GM12878 (cell line): ENCODE results near the gene CMC1. TPM values are rescaled to one million over a fixed set of nuclear protein-coding genes. Genes with fewer than 3 reads are reported as not detected.

ENCODE experiments used
- ATAC-seq: fragments of 200-7000 bp; cut with Tn5 transposase; 3 replicates; pipeline ENCODE4 v1.9.1; 2020; ENCODE audit warnings: mild to moderate bottlenecking, moderate library complexity
- BruUV-seq: library from RNA; stranded (reverse); fragments of 400-500 nt; replicated peaks from 2 replicates; lab custom pipeline; 2021; lab: Mats Ljungman, UMichigan
- CTCF ChIA-PET: fragments of 300-600 bp; sonication (Branson Sonifier 250); formaldehyde crosslinking; extraction: SDS; loops from one replicate; lab custom pipeline; 2021; ENCODE audit warnings: inconsistent platforms; lab: Yijun Ruan, JAX
- POLR2A ChIA-PET: fragments of 350-600 bp; formaldehyde crosslinking; extraction: SDS; loops from one replicate; lab custom pipeline; 2021; ENCODE audit warnings: inconsistent platforms; lab: Charles Lee
- RAD21 ChIA-PET: fragments of 300-600 bp; sonication (Branson Sonifier 250); formaldehyde crosslinking; loops from one replicate; lab custom pipeline; 2023; ENCODE audit warnings: antibody characterized with exemption; ENCODE audit not compliant: unreplicated experiment; lab: Charles Lee
- SMC1A ChIA-PET: fragments of 300-600 bp; sonication (Branson Sonifier 250); formaldehyde crosslinking; loops from one replicate; lab custom pipeline; 2023; ENCODE audit not compliant: unreplicated experiment, uncharacterized antibody; lab: Charles Lee
- DNase-seq: peaks from one replicate; pipeline ENCODE4 v3.0.0-alpha.2; 2011; ENCODE audit warnings: low read depth, low spot score
- FAIRE-seq: peaks from 3 replicates; lab custom pipeline; 2011; peaks lifted over from hg19 to GRCh38; lab: Jason Lieb, UNC
- H2AFZ ChIP-seq: 2 replicates; pipeline ENCODE4 v1.6.0; 2011; ENCODE audit warnings: low read depth, low read length, control low read depth; ENCODE audit not compliant: control insufficient read depth
- H3K27ac ChIP-seq: 2 replicates; pipeline ENCODE4 v1.5.1; 2011; ENCODE audit warnings: control low read depth; ENCODE audit not compliant: control insufficient read depth, insufficient read depth
- H3K27me3 ChIP-seq, 2 experiments: replicated peaks in 1 of 2; 2 replicates each; pipeline versions ENCODE4 v1.6.0 to v1.6.1; 2011; ENCODE audit warnings: low read length in 1 of 2; ENCODE audit not compliant: control insufficient read depth in 2 of 2, insufficient read depth in 2 of 2
- H3K36me3 ChIP-seq, 2 experiments: 2 replicates each; pipeline ENCODE4 v1.5.1; 2011; ENCODE audit warnings: low read length in 1 of 2; ENCODE audit not compliant: control insufficient read depth in 2 of 2, insufficient read depth in 2 of 2
- H3K4me1 ChIP-seq: 2 replicates; pipeline ENCODE4 v1.6.1; 2011; ENCODE audit warnings: mild to moderate bottlenecking, low read length, moderate library complexity, mixed read lengths; ENCODE audit not compliant: control insufficient read depth, insufficient read depth
- H3K4me2 ChIP-seq: 2 replicates; pipeline ENCODE4 v1.6.0; 2011; ENCODE audit warnings: control low read depth; ENCODE audit not compliant: control insufficient read depth, insufficient read depth
- H3K4me3 ChIP-seq: fragments of 200-600 bp; sonication (generic); 2 replicates; pipeline ENCODE4 v1.5.1; 2016
- H3K79me2 ChIP-seq: 2 replicates; pipeline ENCODE4 v1.6.0; 2011; ENCODE audit warnings: low read length; ENCODE audit not compliant: control insufficient read depth, insufficient read depth
- H3K9ac ChIP-seq: 2 replicates; pipeline ENCODE4 v1.8.0; 2011; ENCODE audit warnings: low read length, control low read depth, mixed read lengths; ENCODE audit not compliant: control insufficient read depth, insufficient read depth
- H3K9me3 ChIP-seq: replicated peaks from 3 replicates; pipeline ENCODE4 v1.5.1; 2011; ENCODE audit warnings: mild to moderate bottlenecking, low read length; ENCODE audit not compliant: control insufficient read depth, insufficient read depth
- H4K20me1 ChIP-seq: 2 replicates; pipeline ENCODE4 v1.6.0; 2011; ENCODE audit not compliant: control insufficient read depth, insufficient read depth
- ATF7 ChIP-seq: fragments of 450-650 bp; IDR thresholded peaks from 2 replicates; pipeline ENCODE4 v1.6.1; 2016; ENCODE audit warnings: low read depth, mild to moderate bottlenecking
- BMI1 ChIP-seq: fragments of 450-650 bp; IDR thresholded peaks from 2 replicates; pipeline ENCODE4 v1.6.1; 2016; ENCODE audit warnings: mild to moderate bottlenecking, moderate library complexity, borderline replicate concordance
- CEBPZ ChIP-seq: fragments of 150-350 bp; IDR thresholded peaks from 2 replicates; pipeline ENCODE4 v1.6.1; 2016; ENCODE audit warnings: low read depth, low read length
- CHD2 ChIP-seq: IDR thresholded peaks from 2 replicates; pipeline ENCODE4 v1.6.1; 2011; ENCODE audit warnings: low read depth, low read length, improper control_type of control experiment, borderline replicate concordance
- CREB1 ChIP-seq: IDR thresholded peaks from 2 replicates; pipeline ENCODE4 v1.6.1; 2012; ENCODE audit warnings: low read depth, mild to moderate bottlenecking, inconsistent platforms
- EED ChIP-seq: sonication (generic); IDR thresholded peaks from 2 replicates; pipeline ENCODE4 v1.6.1; 2016; ENCODE audit warnings: antibody characterized with exemption, low read depth
- LARP7 ChIP-seq: fragments of 450-650 bp; IDR thresholded peaks from 2 replicates; pipeline ENCODE4 v1.6.1; 2017; ENCODE audit warnings: mild to moderate bottlenecking
- MEF2B ChIP-seq: fragments of 450-650 bp; IDR thresholded peaks from 2 replicates; pipeline ENCODE4 v1.6.1; 2018; ENCODE audit warnings: mild to moderate bottlenecking, moderate library complexity; ENCODE audit not compliant: partially characterized antibody, poor library complexity, severe bottlenecking
- NR2C1 ChIP-seq: fragments of 450-650 bp; IDR thresholded peaks from 2 replicates; pipeline ENCODE4 v1.6.1; 2017; ENCODE audit warnings: antibody characterized with exemption, mild to moderate bottlenecking, moderate library complexity
- NR2C2 ChIP-seq: IDR thresholded peaks from 2 replicates; pipeline ENCODE4 v1.6.1; 2011; ENCODE audit warnings: borderline replicate concordance, low read depth; ENCODE audit not compliant: control insufficient read depth, insufficient read length
- PAX5 ChIP-seq: IDR thresholded peaks from 2 replicates; pipeline ENCODE4 v1.6.1; 2011; ENCODE audit warnings: low read depth, low read length, borderline replicate concordance
- PBX3 ChIP-seq: IDR thresholded peaks from 2 replicates; pipeline ENCODE4 v1.6.1; 2011; ENCODE audit warnings: mild to moderate bottlenecking, low read depth, low read length, moderate library complexity; ENCODE audit not compliant: insufficient replicate concordance
- PRDM15 ChIP-seq: fragments of 450-650 bp; formaldehyde crosslinking; IDR thresholded peaks from 2 replicates; pipeline ENCODE4 v1.4.0; 2020; ENCODE audit warnings: mild to moderate bottlenecking, moderate library complexity
- RAD51 ChIP-seq: fragments of 450-650 bp; IDR thresholded peaks from 2 replicates; pipeline ENCODE4 v1.6.1; 2016; ENCODE audit warnings: moderate library complexity, mild to moderate bottlenecking, inconsistent platforms
- RBBP5 ChIP-seq: fragments of 200-600 bp; sonication (generic); conservative IDR thresholded peaks from 2 replicates; pipeline ENCODE4 v1.6.1; 2016
- SMAD1 ChIP-seq: fragments of 450-650 bp; IDR thresholded peaks from 2 replicates; pipeline ENCODE4 v1.6.1; 2018; ENCODE audit warnings: mild to moderate bottlenecking, low read depth; ENCODE audit not compliant: partially characterized antibody
- WGBS: methylation state at CpG from one replicate; pipeline ENCODE4 v1.1.6; 2016; ENCODE audit warnings: low lambda C conversion rate; ENCODE audit not compliant: insufficient replicate concordance, insufficient coverage; ENCODE audit errors: missing lambda C conversion rate; 5-methylcytosine and 5-hydroxymethylcytosine counted together
- in situ Hi-C: fragments of 300-500 bp; cut with MboI; formaldehyde crosslinking; loops from 9 replicates; pipeline ENCODE4 v1.14.3; 2018; ENCODE audit warnings: mixed read lengths
- intact Hi-C: fragments of 100-400 bp; cut with micrococcal nuclease; formaldehyde crosslinking; loops from one replicate; pipeline ENCODE4 v1.14.2; 2022; ENCODE audit not compliant: unreplicated experiment
- polyA plus RNA-seq, 11 experiments: library from polyadenylated mRNA; depleted of rRNA in 4 of 11; unstranded in 6 of 11; stranded (reverse) in 5 of 11; fragments of >200 nt; fragmentation: Nextera tagmentation in 4 of 11; fragmentation: Illumina TruSeq in 1 of 11; extraction: Ambion mirVana in 4 of 11; extraction: Trizol in 1 of 11; gene quantifications; 1 replicate in 1 of 11; 2 replicates in 10 of 11; pipeline versions ENCODE4 v1.2.1 to v1.2.3, GENCODE V29; 2011 to 2016; ENCODE audit warnings: inconsistent platforms in 2 of 11, missing spikeins in 2 of 11, low read depth in 1 of 11
- total RNA-seq, 4 experiments: library from RNA; depleted of rRNA in 3 of 4; stranded (reverse); fragments of >200 nt in 3 of 4; fragmentation: Illumina TruSeq in 1 of 4; extraction: Trizol in 1 of 4; gene quantifications; 2 replicates each; pipeline versions ENCODE4 v1.2.1 to v1.2.3, GENCODE V29; 2013 to 2021

The CMC1 gene
- total and polyA plus RNA-seq, 10 of the 15 experiments (the other 5 are each of a cell fraction or from before 2014, with no cell fraction given), result 12.3 to 118 (median 29.3) TPM

DNA sequence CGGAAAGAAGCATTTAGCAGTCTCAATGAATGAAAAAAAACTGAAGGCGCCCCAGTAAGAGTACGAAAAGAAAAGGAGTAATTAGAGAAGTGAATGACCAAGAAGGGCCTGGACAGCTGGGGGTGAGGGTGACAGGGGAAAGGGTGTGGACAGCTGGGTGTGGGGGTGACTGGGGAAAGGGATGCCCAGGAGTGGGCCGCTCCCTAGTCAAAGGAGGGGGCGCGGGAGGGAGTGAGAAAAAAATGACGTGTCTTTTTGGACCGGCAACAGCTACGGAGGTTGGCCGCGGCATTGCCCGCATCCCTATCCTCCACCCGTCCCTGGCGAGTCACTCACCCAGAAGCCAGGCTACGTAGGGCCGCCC is 106.8 kb downstream of the CMC1 start:
- H2AFZ ChIP-seq, result peak overlapping the region; percentile 87
- DNase-seq (no peak), ATAC-seq (peak; percentile 86), FAIRE-seq (no peak)
- no peaks in the 10 kb centered on the region for H4K20me1 ChIP-seq
- ChIA-PET SMC1A (interaction anchor here (0.6 to 2.4 kb wide), 6 partner anchors 9 to 864 kb away, joined by 3 to 7 read pairs (median 4); partner anchors contain the start of gene SLC4A7), POLR2A (interaction anchor here (1.0 to 1.9 kb wide), 4 partner anchors 21 to 636 kb away, joined by 3 to 17 read pairs (median 8); no protein-coding TSS in a partner anchor), CTCF (interaction anchor here (0.9 to 2.0 kb wide), 5 partner anchors 9 to 636 kb away, joined by 3 to 18 read pairs (median 10); no protein-coding TSS in a partner anchor), RAD21 (interaction anchor here (0.6 to 1.6 kb wide), 3 partner anchors 20 to 416 kb away, joined by 3 to 5 read pairs (median 4); no protein-coding TSS in a partner anchor)
- H3K4me3 ChIP-seq, result peak overlapping the region; percentile 81
- H3K9me3 ChIP-seq, result no peaks in the 10 kb centered on the region
- peak overlapping the region; percentile 98 for H3K9ac ChIP-seq
- 12% methylated on average over 13 of the region's 16 CpGs for WGBS
- intact Hi-C loops, result loop anchor here (10.0 kb wide), 1 partner anchor 863 kb away; the partner anchor contains the start of gene SLC4A7
- H3K79me2 ChIP-seq, result peaks cover 57% of the 10 kb centered on the region
- H3K4me2 ChIP-seq, result peak overlapping the region; percentile 84
- no peaks in the 10 kb centered on the region for H3K27me3 ChIP-seq
- peak overlapping the region; percentile 97 for H3K27ac ChIP-seq
- no peaks in the 10 kb centered on the region for H3K4me1 ChIP-seq
- in situ Hi-C loops, result loop anchor here (10.0 to 25.0 kb wide), 2 partner anchors 863 to 1211 kb away; partner anchors contain the start of gene SLC4A7
- no peaks in the 10 kb centered on the region for H3K36me3 ChIP-seq
- BruUV-seq, result no TSS peak
- TF ChIP-seq MEF2B (no peak), CHD2 (no peak), BMI1 (no peak), RAD51 (no peak), CREB1 (peak; percentile 50; the same call in 1 of the 2 replicates), SMAD1 (no peak), PAX5 (no peak), CEBPZ (no peak), NR2C1 (no peak), PBX3 (peak; percentile 65), LARP7 (no peak), PRDM15 (CRISPR knock-in tag) (no peak), EED (no peak), ATF7 (peak; percentile 64; the same call in 1 of the 2 replicates), NR2C2 (no peak), RBBP5 (no peak)
